Activated effector memory CD4-positive, alpha-beta T cell treated with anti-CD3 and anti-CD28 coated beads, Interleukin-2, amount 50 U/mL, for 16 hours (primary cell): ENCODE data around the gene SBK2.

Source experiments
- DNase-seq: peaks from one replicate; pipeline ENCODE4 v3.0.0-alpha.2; 2020

The SBK2 gene

DNA sequence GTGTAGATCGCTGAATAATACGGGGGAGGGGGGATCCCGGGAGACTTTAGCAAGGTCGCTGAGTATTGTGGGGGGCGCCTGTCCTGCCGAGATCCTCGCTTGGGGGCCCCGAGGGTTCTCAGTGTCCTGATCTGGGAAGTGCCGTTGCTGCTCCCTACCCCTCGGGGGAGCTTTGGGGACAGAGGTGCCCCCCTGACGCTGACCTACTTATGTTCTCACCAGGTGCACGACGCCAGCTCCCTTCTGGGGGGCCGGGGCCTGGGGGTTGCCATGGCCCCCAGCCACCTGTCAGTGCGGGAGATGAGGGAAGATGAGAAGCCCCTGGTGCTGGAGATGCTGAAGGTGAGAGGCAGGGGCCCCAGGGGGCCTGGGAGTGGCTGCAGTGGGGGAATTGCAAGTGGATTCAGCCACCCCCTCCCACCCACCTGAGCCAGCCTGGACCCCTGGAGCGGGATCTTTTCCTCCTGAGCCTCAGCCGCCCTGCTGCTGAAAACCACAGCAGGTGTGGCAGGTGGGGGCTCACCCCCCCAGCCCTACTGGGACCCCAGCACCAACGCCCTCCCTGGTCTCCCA is 51.4 kb downstream of the SBK2 start:
- no peak for DNase-seq

DNA sequence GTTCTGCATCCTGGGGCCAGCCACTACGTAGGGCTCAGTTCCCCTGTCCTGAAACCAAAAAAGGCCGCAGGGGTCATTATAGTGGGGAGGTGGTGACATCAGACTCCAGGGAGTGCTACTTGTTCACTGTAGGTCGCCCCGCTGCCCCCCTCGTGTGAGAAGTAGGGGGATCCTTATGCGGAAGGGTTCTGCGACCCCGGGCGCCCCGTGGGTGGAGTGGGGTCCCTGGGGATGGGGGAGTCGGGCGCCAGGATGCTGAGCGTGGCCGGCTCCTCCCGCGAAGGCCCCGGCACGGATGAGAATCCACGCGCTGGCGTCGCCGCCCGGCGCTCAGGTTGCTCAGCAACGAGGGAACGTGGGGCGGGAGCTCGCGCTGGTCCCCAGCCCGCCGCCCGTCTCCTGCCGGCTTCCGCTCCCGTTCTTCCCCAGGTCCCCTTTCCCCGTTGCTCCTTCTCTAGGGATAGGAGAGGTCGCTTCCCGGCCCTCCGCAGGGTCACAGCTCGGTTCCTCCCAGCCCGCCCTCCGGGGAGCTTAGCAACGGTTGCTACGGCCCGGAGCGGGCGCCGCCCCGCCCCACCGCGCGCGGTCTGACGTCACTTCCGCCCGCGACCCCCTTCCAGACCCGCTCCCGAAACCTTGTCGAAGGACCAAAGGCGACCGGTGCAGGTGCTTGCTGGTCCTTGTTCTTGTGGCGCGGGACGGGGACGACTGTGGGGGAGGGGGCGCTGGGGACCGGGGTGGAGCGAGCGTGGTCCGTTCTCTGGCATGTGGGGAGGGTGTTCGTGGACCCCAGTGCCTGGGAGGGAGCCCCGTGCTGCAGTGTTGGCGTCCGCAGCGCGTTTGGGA is 52.1 kb downstream of the SBK2 start, which contains the start of gene NAT14:
TSS of gene NAT14 (plus strand) at position 596 of the 846 bp plus-strand sequence. CDS start 521 bp downstream, outside the sequence.
- peak; percentile 86 for DNase-seq

DNA sequence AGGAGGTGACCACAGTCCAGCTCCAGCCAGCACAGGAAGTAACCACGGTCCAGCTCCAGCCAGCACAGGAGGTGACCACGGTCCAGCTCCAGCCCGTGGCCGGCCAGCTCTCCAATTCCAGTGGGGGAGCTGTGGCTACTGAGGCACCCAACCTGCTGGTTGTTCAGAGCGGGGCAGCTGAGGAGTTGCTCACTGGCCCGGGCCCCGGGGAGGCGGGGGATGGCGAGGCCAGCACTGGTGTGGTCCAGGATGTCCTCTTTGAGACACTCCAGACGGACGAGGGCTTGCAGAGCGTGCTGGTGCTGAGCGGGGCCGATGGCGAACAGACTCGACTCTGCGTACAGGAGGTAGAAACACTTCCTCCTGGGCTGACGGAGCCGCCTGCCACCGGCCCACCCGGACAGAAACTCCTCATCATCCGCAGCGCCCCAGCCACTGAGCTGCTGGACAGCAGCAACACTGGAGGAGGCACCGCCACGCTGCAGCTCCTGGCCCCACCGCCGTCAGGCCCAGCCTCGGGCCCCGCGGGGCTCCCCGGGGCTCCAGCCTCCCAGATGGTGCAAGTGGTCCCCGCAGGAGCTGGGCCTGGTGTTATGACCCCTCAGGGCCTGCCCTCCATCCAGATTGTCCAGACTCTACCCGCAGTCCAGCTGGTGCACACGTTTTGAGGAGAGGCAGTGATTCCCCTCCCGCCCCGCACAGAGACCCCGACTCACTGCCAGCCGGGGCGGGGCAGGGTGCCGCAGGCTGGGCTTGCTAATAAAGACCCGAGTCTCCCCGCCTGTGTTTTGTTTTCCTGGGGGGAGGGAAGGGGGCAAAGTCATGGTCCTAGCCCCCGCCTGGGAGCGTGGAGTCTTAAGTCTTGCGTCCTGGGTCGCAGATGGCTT is 53.0 kb downstream of the SBK2 start:
- DNase-seq, result no peak

DNA sequence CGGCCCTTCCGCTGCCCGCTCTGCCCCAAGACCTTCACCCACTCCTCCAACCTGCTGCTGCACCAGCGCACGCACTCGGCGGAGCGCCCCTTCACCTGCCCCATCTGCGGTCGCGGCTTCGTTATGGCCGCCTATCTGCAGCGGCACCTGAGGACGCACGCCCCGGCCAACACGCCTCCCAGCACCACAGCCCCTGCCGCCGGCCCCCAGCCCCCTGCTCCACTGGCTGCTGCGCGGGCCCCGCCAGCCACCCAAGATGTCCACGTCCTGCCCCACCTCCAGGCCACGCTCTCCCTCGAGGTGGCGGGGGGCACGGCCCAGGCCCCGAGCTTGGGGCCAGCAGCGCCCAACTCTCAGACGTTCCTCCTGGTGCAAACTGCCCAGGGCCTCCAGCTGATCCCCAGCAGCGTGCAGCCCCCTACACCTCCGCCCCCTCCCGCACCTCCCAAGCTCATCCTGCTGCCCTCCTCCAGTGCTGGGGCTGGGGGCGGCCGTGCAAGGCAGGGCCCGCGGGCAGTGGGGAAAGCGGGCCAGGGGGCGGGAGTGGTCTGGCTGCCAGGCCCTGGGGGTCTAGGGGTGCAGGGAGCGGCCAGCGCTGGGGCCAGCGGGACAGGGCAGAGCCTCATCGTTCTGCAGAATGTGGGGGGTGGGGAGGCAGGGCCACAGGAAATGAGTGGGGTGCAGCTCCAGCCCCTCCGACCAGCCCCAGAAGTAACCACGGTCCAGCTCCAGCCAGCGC is 53.8 kb downstream of the SBK2 start:
- no peak for DNase-seq

DNA sequence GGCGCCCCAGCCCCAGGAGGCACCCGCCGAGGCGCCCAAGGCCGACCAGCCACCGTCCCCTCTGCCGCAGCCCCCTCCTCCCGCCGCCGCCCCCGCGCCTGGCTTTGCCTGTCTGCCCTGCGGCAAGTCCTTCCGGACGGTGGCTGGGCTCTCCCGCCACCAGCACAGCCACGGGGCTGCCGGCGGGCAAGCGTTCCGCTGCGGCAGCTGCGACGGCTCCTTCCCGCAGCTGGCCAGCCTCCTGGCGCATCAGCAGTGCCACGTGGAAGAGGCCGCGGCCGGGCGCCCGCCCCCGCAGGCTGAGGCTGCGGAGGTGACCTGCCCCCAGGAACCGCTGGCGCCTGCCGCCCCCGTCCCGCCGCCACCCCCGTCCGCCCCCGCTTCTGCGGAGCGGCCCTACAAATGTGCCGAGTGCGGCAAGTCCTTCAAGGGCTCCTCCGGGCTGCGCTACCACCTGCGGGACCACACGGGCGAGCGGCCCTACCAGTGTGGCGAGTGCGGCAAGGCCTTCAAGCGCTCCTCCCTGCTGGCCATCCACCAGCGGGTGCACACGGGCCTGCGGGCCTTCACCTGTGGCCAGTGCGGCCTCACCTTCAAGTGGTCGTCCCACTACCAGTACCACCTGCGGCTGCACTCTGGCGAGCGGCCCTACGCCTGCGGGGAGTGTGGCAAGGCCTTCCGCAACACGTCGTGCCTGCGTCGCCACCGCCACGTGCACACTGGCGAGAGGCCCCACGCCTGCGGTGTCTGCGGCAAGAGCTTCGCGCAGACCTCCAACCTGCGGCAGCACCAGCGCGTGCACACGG is 54.6 kb downstream of the SBK2 start:
- DNase-seq, result no peak

DNA sequence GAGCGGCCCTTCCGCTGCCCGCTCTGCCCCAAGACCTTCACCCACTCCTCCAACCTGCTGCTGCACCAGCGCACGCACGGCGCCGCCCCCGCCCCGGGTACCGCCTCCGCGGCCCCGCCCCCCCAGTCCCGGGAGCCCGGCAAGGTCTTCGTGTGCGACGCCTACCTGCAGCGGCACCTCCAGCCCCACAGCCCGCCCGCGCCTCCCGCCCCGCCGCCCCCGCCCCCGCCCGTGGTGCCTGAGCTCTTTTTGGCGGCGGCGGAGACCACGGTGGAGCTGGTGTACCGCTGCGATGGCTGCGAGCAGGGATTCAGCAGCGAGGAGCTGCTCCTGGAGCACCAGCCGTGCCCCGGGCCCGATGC is 55.2 kb downstream of the SBK2 start:
- DNase-seq, result no peak

DNA sequence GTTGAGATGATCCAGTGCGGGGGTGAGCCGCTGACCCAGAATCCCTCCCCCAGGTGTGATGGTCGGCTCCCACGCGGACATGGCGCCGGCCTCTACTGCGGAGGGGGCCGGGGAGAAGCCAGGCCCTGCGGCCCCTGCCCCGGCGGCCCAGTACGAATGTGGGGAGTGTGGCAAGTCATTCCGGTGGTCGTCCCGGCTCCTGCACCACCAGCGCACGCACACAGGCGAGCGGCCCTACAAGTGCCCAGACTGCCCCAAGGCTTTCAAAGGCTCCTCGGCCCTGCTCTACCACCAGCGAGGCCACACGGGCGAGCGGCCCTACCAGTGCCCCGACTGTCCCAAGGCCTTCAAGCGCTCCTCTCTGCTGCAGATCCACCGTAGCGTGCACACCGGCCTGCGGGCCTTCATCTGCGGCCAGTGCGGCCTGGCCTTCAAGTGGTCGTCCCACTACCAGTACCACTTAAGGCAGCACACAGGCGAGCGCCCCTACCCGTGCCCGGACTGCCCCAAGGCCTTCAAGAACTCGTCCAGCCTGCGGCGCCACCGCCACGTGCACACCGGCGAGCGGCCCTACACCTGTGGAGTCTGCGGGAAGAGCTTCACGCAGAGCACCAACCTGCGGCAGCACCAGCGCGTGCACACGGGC is 55.7 kb downstream of the SBK2 start:
- no peak for DNase-seq

DNA sequence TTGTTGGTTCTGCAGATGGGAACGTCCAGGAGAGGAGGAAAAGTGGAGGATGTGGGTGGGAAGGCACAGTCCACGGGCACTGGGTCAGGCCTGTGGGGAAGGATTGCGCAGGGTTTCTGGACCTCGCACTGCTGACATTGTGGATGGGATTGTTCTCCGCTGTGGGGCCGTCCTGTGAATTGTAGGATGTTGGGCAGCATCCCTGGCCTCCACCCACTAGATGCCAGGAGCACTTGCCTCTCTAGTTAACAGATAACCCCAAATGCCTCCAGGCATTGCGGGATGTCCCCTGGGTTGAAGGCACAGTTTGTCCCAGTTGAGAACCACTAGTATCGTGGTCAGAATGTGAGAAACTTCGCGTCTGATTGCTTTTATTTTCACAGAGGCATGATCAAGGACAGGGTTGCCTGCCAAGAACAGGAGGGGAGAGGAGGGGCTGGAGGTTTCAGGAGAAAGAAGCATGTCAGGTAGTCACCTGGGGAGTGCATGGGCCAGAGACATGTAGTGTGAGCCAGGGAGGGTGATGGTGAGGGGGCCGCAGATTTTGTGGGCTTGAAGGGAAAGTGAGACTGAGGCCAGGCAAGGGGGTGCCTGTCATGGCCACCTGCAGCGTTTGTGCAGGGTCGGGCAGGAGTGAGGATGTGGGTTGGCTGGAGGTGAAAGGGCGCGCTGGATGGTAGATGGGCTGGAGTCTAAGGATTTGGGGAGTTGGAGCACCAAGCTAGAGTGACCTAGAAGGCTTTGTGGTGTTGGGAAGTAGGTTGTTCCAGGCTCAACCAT is 57.3 kb downstream of the SBK2 start:
- no peak for DNase-seq

DNA sequence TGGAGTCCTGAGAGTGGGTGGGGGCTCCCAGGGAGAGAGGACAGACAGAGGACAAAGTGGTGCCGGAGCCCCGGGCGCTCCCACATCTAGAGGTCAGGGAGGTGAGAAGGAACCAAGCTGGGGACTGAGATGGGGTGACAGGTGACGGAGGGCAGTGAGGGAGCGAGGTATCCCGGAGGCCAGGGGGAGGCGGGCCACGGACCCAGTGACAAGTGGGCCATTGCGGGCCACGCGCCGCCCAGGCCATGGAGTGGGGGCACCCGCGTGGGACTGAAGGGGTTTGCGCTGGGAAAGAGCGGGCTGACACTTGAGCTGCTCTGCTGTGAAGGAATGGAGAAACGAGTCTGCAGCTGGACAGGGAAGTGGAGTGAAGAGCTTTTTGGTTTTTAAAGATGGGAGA is 57.9 kb downstream of the SBK2 start:
- DNase-seq, result no peak
